T follicular helper cell (primary cell): Measurements from ENCODE around the gene HTR3B.

Source experiments
- DNase-seq: peaks from one replicate; pipeline ENCODE4 v3.0.0-alpha.2; 2020; ENCODE audit warnings: low read depth

Gene HTR3B

DNA sequence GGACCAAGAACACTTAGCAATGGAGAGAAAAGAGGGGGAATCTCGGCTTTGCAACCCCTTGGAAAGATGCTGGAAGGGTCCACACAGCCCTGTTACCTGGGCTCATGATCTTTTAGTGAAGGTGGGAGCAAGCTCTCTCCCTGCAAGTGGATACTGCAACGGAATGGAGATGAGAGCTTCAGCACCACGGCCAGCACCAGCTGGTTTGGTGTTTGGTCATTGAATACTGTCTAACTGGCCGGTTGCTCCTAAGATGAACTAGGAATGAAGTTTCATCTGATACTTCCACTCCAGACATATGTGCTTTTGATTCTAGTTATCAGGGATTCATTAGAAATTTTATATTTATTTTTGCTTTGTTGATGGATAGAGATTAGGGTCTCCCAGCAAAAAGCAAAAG, 86.6 kb downstream of the HTR3B start:
- no peak for DNase-seq

- no peak for DNase-seq
Measured at GRCh38 chr11:113991718-113992458, 87.3 kb downstream of the HTR3B start.

GRCh38 chr11:113992459-113993110, 88.0 kb downstream of the HTR3B start:
- DNase-seq, result no peak

DNA sequence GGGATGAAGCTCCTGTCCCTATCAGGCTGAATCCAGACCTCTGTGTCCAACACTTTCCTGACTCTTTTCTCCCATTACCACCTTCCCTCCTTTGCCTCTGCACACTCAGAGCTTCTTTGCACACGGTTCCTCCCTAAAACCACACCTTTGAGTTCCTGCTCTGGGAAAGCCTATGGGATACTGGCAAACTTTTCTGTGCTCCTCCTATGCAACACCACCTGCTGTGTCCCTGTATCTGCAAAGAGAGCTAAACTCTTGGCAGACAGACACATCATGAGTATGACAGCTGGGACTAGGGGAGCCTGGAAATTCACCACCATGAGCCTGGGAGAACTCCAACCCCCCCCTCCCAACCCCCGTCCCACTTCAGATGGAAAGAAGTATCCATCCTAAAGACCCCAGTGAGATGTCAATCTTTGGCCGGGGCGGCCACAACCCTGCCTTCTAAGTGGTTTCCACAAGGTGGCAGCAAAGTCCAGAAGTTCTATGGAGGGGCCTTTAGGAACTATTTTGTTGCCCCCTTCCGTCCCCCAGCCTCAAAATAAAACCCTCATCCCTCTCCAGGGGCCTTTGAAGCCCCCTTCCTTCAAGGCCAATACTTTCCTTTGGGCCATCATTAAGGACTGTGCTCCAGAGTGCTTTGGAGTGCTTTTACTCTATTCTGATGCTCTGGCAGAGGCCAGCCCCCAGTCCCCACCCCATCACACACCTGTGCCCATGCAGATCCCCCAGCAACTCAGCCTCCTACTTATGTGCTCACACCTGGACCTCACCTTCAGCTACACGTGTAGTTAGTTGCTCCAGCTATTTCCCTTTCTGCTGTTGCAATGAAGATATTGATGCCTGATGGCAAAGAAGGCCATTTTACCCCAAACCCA, 89.7 kb downstream of the HTR3B start:
- peak; percentile 11 for DNase-seq
